ENCODE measurements around the gene LPP. TPM values are rescaled to one million over a fixed set of nuclear protein-coding genes. Genes with fewer than 3 reads are reported as not detected.

The LPP gene
- total and polyA plus RNA-seq, 10 of the 15 experiments (the other 5 are each of a cell fraction or from before 2014, with no cell fraction given) = under 0.01 to 0.62 (median 0.03) TPM

DNA sequence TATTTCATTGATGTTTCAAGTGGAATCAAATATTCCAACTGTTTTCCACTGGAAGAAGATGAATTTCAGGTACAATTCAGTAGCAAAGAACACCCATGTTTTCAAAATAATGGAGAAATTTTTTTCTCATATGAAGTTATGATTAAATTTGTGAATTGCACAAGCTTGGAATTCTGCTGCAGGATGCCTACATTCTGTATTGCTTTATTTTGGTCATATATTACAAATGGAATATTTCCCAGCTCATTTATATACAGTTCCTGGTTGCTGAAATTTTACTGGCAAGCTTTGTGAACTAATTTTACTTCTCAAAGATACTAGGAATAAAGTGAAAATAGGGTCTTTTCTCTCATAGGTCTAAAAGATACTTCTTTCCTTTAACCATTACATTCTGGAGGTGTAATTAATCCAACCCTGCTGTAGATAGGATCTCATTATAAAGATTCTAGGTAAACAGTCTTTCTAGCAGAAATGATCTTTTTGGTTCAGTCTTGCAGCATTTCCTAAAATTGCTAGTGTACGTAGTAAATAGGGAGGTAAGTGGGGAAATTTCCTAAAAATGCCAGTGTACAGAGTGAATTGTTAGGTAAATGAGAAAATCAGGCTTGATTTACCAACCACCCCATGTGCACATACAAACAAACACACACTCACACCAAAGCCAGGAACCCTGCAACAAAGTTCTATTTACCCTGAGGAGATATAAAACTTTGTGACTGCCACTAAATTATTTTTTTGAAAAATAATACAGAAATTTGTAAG lies 624.3 kb downstream of the LPP start:
- in situ Hi-C loops (cut with MboI) (no loop called here), intact Hi-C loops (cut with micrococcal nuclease; ENCODE audit: unreplicated experiment) (no loop called here)
- no peak overlapping the region for H3K9ac ChIP-seq (ENCODE audit: control insufficient read depth, insufficient read depth, low read length)
- SMC1A ChIA-PET (ENCODE audit: uncharacterized antibody, unreplicated experiment) = no interaction called here
- no peaks in the 10 kb centered on the region for H3K9me3 ChIP-seq (replicated peaks; ENCODE audit: control insufficient read depth, insufficient read depth, low read length)
- no peak overlapping the region for H3K4me2 ChIP-seq (ENCODE audit: control insufficient read depth, insufficient read depth)
- POLR2A ChIA-PET = no interaction called here
- no TSS peak for BruUV-seq (replicated peaks)
- no peaks in the 10 kb centered on the region for H3K79me2 ChIP-seq (ENCODE audit: control insufficient read depth, insufficient read depth, low read length)
- ATAC-seq (no peak), FAIRE-seq (no peak), DNase-seq (ENCODE audit: low read depth, low spot score) (no peak)
- CTCF ChIA-PET = no interaction called here
- no peak for TF ChIP-seq WRNIP1 (IDR thresholded peaks at IDR 0.05; ENCODE audit: borderline replicate concordance, low read depth, low read length)
- TF ChIP-seq TCF7 (IDR thresholded peaks at IDR 0.05; ENCODE audit: borderline replicate concordance) = no peak
- no peak for TF ChIP-seq IRF5 (IDR thresholded peaks at IDR 0.05; ENCODE audit: borderline replicate concordance)
- TF ChIP-seq PAX5 (IDR thresholded peaks at IDR 0.05; ENCODE audit: borderline replicate concordance, low read depth, low read length) = no peak
- no peak for TF ChIP-seq NR2C2 (IDR thresholded peaks at IDR 0.05; ENCODE audit: borderline replicate concordance, control insufficient read depth, insufficient read length, low read depth)
- TF ChIP-seq PBX3 (IDR thresholded peaks at IDR 0.05; ENCODE audit: insufficient replicate concordance, low read depth, low read length) = no peak
- TF ChIP-seq NRF1 (conservative IDR thresholded peaks at IDR 0.05; ENCODE audit: low read depth, low read length) = no peak
- no peak for TF ChIP-seq GABPA (IDR thresholded peaks at IDR 0.05; ENCODE audit: low read depth)
- no peak for TF ChIP-seq NFYB (IDR thresholded peaks at IDR 0.05; ENCODE audit: insufficient read depth, low read depth, low read length)
- no peak for TF ChIP-seq ZBTB40 (IDR thresholded peaks at IDR 0.05; ENCODE audit: borderline replicate concordance)
- no peak for TF ChIP-seq SIX5 (IDR thresholded peaks at IDR 0.05; ENCODE audit: low read depth, low read length, severe bottlenecking)
- no peak for TF ChIP-seq CHD1 (IDR thresholded peaks at IDR 0.05; ENCODE audit: low read depth, low read length)
- no peak for TF ChIP-seq POLR2AphosphoS2 (IDR thresholded peaks at IDR 0.05; ENCODE audit: low read depth, low read length)
- no peak for TF ChIP-seq ZSCAN29 (IDR thresholded peaks at IDR 0.05)
- TF ChIP-seq TAF1 (IDR thresholded peaks at IDR 0.05; ENCODE audit: borderline replicate concordance, low read depth, low read length) = no peak
- no peak for TF ChIP-seq POLR2A (IDR thresholded peaks at IDR 0.05; ENCODE audit: low read depth, low read length)
- no peak overlapping the region for H2AFZ ChIP-seq (ENCODE audit: control insufficient read depth, low read depth, low read length)
- no peaks in the 10 kb centered on the region for H3K27me3 ChIP-seq (replicated peaks in 1 of 2; ENCODE audit: control insufficient read depth in 2 of 2, insufficient read depth in 2 of 2, low read length in 1 of 2)
- RAD21 ChIA-PET (ENCODE audit: unreplicated experiment) = no interaction called here
- H3K27ac ChIP-seq (ENCODE audit: control insufficient read depth, insufficient read depth) = no peak overlapping the region
- no peak overlapping the region for H3K4me3 ChIP-seq
- H3K36me3 ChIP-seq (ENCODE audit: control insufficient read depth in 2 of 2, insufficient read depth in 2 of 2, low read length in 1 of 2) = no peaks in the 10 kb centered on the region
- no peaks in the 10 kb centered on the region for H4K20me1 ChIP-seq (ENCODE audit: control insufficient read depth, insufficient read depth)
- WGBS (ENCODE audit: insufficient coverage, insufficient replicate concordance, low lambda C conversion rate, missing lambda C conversion rate) = 0% methylated on average over 1 of the region's 1 CpG
- no peaks in the 10 kb centered on the region for H3K4me1 ChIP-seq (ENCODE audit: control insufficient read depth, insufficient read depth, low read length)

Data from GM12878 (cell line).